NCI-H526 treated with DMSO at 0.1 percent for 48 hours (cell line): ENCODE data around the gene DDX3X.
A peak's percentile ranks its signal among the peaks of the same experiment; 100 is the strongest.
"Not testable (repeated sequence)": the region's sequence is repeated elsewhere in the genome, so short reads cannot be mapped to it uniquely, and the experiment has no call there.

Source experiments
- DNase-seq: peaks from one replicate; lab custom pipeline; 2025; lab: John Stamatoyannopoulos, UW

DDX3X gene

GRCh38 chrX:41329101-41329500 lies 4.9 kb upstream of the DDX3X start:
- no peak for DNase-seq

GRCh38 chrX:41332005-41332404 lies 2.0 kb upstream of the DDX3X start:
- DNase-seq = peak; percentile 72

- peak; percentile 63 for DNase-seq
These were observed 1.5 kb upstream of the DDX3X start for GRCh38 chrX:41332408-41333002.

GRCh38 chrX:41333003-41333743 lies 789 bp upstream of the DDX3X start:
- DNase-seq = peak; percentile 96

DNA sequence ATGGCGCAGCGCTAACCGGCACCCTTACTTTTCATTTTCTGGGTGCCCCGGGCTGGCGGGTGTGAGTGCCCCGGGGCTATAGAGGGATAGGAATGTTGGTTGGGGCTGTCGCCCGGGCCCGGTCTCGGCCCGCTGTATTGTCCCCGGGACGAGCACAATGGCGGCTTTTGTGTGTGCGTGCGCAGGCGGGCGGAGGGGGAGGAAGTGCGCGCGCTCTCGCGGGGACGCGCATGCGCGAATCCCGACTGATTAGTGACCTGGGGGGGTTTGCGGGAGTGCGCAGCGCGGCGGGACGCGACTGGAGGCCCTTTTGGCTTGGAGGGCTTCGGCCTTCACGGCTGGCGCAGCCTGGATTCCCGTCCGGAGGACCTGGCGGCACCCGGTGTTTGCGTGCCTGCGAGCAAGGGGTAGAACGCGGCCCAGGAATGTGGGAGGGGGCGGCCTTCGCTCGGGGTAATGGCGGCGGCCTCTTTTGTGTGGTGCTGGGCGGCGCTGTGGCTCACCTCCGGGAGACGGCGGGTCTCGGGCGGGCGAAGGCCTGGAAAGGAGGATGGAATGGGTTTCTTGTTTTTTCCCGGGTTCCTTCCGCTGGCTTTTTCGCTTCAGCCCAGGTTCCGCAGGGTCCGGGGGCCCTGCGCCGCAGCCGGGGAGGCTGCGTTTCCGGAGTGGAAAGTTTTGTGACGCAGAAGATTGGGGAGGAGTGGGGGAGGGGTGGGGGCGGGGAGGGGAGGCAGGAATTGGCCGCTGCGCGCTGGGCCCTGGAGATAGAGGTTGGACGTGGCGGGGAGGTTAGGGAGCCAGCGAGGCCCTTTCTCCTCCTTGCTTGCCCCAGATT lies 618 bp downstream of the DDX3X start:
- DNase-seq = peak; percentile 35

- no peak for DNase-seq
These were observed 1.4 kb downstream of the DDX3X start for GRCh38 chrX:41335198-41335957.

- DNase-seq = no peak
These were observed 2.0 kb downstream of the DDX3X start for GRCh38 chrX:41335958-41336331.

- DNase-seq = no peak
These were observed 2.5 kb downstream of the DDX3X start for GRCh38 chrX:41336447-41336846.

- DNase-seq = no peak
These were observed 3.2 kb downstream of the DDX3X start for GRCh38 chrX:41337140-41337539.

DNA sequence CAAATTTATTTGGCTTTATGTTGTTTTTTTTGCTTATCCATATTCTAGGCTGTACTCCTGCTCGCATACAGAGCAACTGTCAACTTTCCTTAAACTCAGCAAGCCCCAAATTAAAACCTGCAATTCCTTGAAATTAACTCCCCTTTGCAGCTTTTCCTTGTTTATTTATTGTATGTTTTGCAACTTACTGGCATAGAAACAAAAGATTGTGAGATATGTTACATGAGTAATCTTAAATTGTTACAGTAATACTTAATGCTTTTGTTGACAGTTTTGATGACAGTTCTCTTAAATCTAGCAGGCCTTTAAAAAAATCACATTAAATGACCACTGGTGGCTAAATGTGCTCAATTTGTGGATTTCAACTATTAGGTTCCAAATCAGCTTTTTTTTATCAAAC lies 4.5 kb downstream of the DDX3X start:
- no peak for DNase-seq

DNA sequence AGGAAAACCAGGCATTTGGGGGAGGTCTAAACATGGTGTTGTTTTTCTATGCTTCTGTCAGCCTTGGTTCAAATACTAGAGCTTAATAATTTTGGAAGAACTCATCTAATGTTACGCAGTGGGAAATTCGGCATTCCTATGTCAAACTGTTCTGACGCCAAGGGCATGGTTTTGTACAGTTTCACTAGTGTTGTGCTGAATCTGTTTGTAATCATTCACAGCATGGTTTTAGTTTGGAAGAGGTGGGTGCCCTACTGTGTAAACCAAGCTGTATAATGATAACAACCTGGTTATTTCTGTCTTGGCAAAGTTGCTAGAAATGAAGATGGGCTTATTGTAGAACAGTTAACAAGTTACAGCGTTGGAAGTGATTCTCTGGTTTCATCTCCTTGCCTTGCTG lies 5.2 kb downstream of the DDX3X start:
- no peak for DNase-seq

DNA sequence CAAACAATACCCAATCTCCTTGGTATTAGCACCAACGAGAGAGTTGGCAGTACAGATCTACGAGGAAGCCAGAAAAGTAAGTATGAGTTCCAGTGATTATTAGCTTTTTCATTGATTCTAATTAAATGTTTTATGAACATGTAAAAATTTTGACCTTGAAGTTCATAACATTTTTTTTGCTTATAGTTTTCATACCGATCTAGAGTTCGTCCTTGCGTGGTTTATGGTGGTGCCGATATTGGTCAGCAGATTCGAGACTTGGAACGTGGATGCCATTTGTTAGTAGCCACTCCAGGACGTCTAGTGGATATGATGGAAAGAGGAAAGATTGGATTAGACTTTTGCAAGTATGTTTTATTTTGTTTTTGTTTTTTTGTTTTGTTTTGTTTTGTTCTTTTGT lies 10.1 kb downstream of the DDX3X start:
- no peak for DNase-seq

- DNase-seq = no peak
These were observed 13.2 kb downstream of the DDX3X start for GRCh38 chrX:41347186-41347585.

DNA sequence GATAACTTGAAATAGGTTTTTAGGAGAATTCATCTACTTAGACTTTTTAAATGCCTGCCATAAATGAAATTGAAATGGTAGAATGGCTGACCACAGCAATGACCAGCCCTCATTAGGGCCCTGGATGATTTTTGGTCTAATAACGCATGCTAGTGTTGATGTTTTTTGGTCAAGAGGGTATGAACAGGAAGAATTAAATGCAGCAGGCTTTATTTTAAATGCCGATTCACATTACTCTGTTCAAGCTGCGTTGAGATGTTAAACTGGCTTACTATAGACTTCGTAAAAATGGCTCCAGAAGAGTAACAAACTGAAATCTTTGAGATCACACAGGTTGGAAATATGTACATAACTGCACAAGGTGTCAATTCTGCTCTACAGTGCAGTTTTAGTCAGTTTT lies 14.6 kb downstream of the DDX3X start:
- no peak for DNase-seq

GRCh38 chrX:41350150-41350975 lies 16.4 kb downstream of the DDX3X start:
- DNase-seq = no peak

GRCh38 chrX:41350976-41351569 lies 17.1 kb downstream of the DDX3X start:
- no peak for DNase-seq

- DNase-seq = no peak
These were observed 18.0 kb downstream of the DDX3X start for GRCh38 chrX:41351923-41352322.

- DNase-seq = no peak
These were observed 18.4 kb downstream of the DDX3X start for GRCh38 chrX:41352329-41352838.

GRCh38 chrX:41353985-41354384 lies 20.0 kb downstream of the DDX3X start:
- no peak for DNase-seq

GRCh38 chrX:41369152-41369551 lies 35.2 kb downstream of the DDX3X start:
- no peak for DNase-seq

GRCh38 chrX:41371575-41371974 lies 37.6 kb downstream of the DDX3X start:
- not testable (repeated sequence) for DNase-seq
